Posterior cingulate gyrus (tissue), 11 donors: Measurements from ENCODE around the gene LMF1.

Experiments used
- DNase-seq, 10 donors: peaks; one replicate each; pipeline versions ENCODE4 v3.0.0 to v3.0.0-alpha.2; 2020 to 2021; ENCODE audit warnings: mixed read lengths in 3 of 10
- intact Hi-C: fragments of 100-400 bp; cut with DNase I; formaldehyde crosslinking; loops from one replicate; pipeline ENCODE4 v1.15.1; 2023

The LMF1 gene

GRCh38 chr16:891353-891740, 79.4 kb downstream of the LMF1 start:
- intact Hi-C loops: no loop called here
- DNase-seq: peak in 1 of 10 donors; percentile 68

GRCh38 chr16:890716-891352, 80.0 kb downstream of the LMF1 start:
- intact Hi-C loops: no loop called here
- peak in 1 of 10 donors; percentile 35 for DNase-seq

GRCh38 chr16:890217-890616, 80.6 kb downstream of the LMF1 start:
- peak in 2 of 10 donors; percentile 55 to 83 for DNase-seq
- intact Hi-C loops: no loop called here

GRCh38 chr16:889586-889985, 81.2 kb downstream of the LMF1 start:
- intact Hi-C loops: loop anchor here (10.0 kb wide), 1 partner anchor 165 kb away; no protein-coding TSS in a partner anchor
- peak in 3 of 10 donors; percentile 47 to 66 (median 62) for DNase-seq

GRCh38 chr16:888901-889570, 81.7 kb downstream of the LMF1 start:
- intact Hi-C loops: loop anchor here (10.0 kb wide), 1 partner anchor 166 kb away; no protein-coding TSS in a partner anchor
- peak in 3 of 10 donors; percentile 62 to 87 (median 80) for DNase-seq

GRCh38 chr16:888456-888855, 82.3 kb downstream of the LMF1 start:
- intact Hi-C loops: loop anchor here (10.0 kb wide), 1 partner anchor 166 kb away; no protein-coding TSS in a partner anchor
- peak in 3 of 10 donors; percentile 46 to 69 (median 67) for DNase-seq

GRCh38 chr16:887846-888245, 82.9 kb downstream of the LMF1 start:
- intact Hi-C loops: loop anchor here (10.0 kb wide), 1 partner anchor 167 kb away; no protein-coding TSS in a partner anchor
- peak in 3 of 10 donors; percentile 58 to 81 (median 65) for DNase-seq

- peak in 4 of 10 donors; percentile 1 to 83 (median 68) for DNase-seq
- intact Hi-C loops: loop anchor here (10.0 kb wide), 1 partner anchor 168 kb away; no protein-coding TSS in a partner anchor
Observed at GRCh38 chr16:886802-887731, 83.7 kb downstream of the LMF1 start.

- intact Hi-C loops: loop anchor here (10.0 kb wide), 1 partner anchor 169 kb away; no protein-coding TSS in a partner anchor
- peak in 7 of 10 donors; percentile 28 to 88 (median 62) for DNase-seq
Observed at GRCh38 chr16:886084-886543, 84.7 kb downstream of the LMF1 start.

- intact Hi-C loops: loop anchor here (10.0 kb wide), 1 partner anchor 169 kb away; no protein-coding TSS in a partner anchor
- DNase-seq: peak in 2 of 10 donors; percentile 11 to 43
Observed at GRCh38 chr16:885391-885790, 85.4 kb downstream of the LMF1 start.

- intact Hi-C loops: loop anchor here (10.0 kb wide), 1 partner anchor 171 kb away; no protein-coding TSS in a partner anchor
- DNase-seq: no peak
Observed at GRCh38 chr16:884232-884631, 86.6 kb downstream of the LMF1 start.

GRCh38 chr16:883781-884180, 87.0 kb downstream of the LMF1 start:
- no peak for DNase-seq
- intact Hi-C loops: loop anchor here (10.0 kb wide), 1 partner anchor 171 kb away; no protein-coding TSS in a partner anchor

GRCh38 chr16:883340-883739, 87.4 kb downstream of the LMF1 start:
- intact Hi-C loops: loop anchor here (10.0 kb wide), 1 partner anchor 171 kb away; no protein-coding TSS in a partner anchor

GRCh38 chr16:882671-883070, 88.1 kb downstream of the LMF1 start:
- intact Hi-C loops: loop anchor here (10.0 kb wide), 1 partner anchor 172 kb away; no protein-coding TSS in a partner anchor
- DNase-seq: peak in 3 of 10 donors; percentile 1 to 43 (median 20)

More at GRCh38 chr16:883340-883739, 87.4 kb downstream of the LMF1 start:
- DNase-seq: peak in 3 of 10 donors; percentile 7 to 8 (median 7)

- intact Hi-C loops: loop anchor here (10.0 kb wide), 1 partner anchor 173 kb away; no protein-coding TSS in a partner anchor
- DNase-seq: peak in 4 of 10 donors; percentile 1 to 68 (median 38)
Observed at GRCh38 chr16:882256-882655, 88.5 kb downstream of the LMF1 start.

- intact Hi-C loops: loop anchor here (10.0 kb wide), 1 partner anchor 173 kb away; no protein-coding TSS in a partner anchor
- DNase-seq: peak in 5 of 10 donors; percentile 7 to 78 (median 63)
Observed at GRCh38 chr16:881219-882097, 89.3 kb downstream of the LMF1 start.

- intact Hi-C loops: loop anchor here (10.0 kb wide), 1 partner anchor 174 kb away; no protein-coding TSS in a partner anchor
- DNase-seq: peak in 3 of 10 donors; percentile 57 to 78 (median 69)
Observed at GRCh38 chr16:880471-881171, 90.2 kb downstream of the LMF1 start.

- intact Hi-C loops: loop anchor here (10.0 kb wide), 1 partner anchor 175 kb away; no protein-coding TSS in a partner anchor
- peak in 3 of 10 donors; percentile 47 to 80 (median 75) for DNase-seq
Observed at GRCh38 chr16:879986-880385, 90.8 kb downstream of the LMF1 start.
